Naive B cell (primary cell): Measurements from ENCODE around the gene MAP3K4. TPM values are rescaled to one million over a fixed set of nuclear protein-coding genes. Genes with fewer than 3 reads are reported as not detected.

Experiments used
- ATAC-seq, 2 donors: fragments of 150-1000 bp; cut with Tn5 transposase; 2 replicates each; pipeline ENCODE4 v1.10.0; 2021; ENCODE audit warnings: low read depth in 2 of 2, mild to moderate bottlenecking in 2 of 2, moderate library complexity in 2 of 2
- DNase-seq: peaks from one replicate; pipeline ENCODE4 v3.0.0; 2022
- H3K27ac Mint-ChIP-seq, 6 donors: one replicate each; pipeline ENCODE4 v1.8.0; 2020 to 2022; ENCODE audit warnings: mild to moderate bottlenecking in 6 of 6, mixed read lengths in 6 of 6, moderate library complexity in 5 of 6, inconsistent platforms in 2 of 6
- H3K27me3 Mint-ChIP-seq, 3 donors: one replicate each; pipeline ENCODE4 v1.8.0; 2021 to 2022; ENCODE audit warnings: mixed read lengths in 3 of 3, mild to moderate bottlenecking in 1 of 3
- H3K36me3 Mint-ChIP-seq, 2 donors: one replicate each; pipeline ENCODE4 v1.8.0; 2020 to 2022; ENCODE audit warnings: mixed read lengths in 2 of 2, inconsistent platforms in 1 of 2, mild to moderate bottlenecking in 1 of 2
- H3K4me1 Mint-ChIP-seq, 3 donors: one replicate each; pipeline ENCODE4 v1.8.0; 2020 to 2022; ENCODE audit warnings: mixed read lengths in 3 of 3, inconsistent platforms in 1 of 3, mild to moderate bottlenecking in 1 of 3, moderate library complexity in 1 of 3
- H3K4me3 Mint-ChIP-seq, 8 donors: one replicate each; pipeline ENCODE4 v1.8.0; 2020 to 2022; ENCODE audit warnings: mild to moderate bottlenecking in 8 of 8, mixed read lengths in 8 of 8, moderate library complexity in 8 of 8, inconsistent platforms in 2 of 8
- H3K9me3 Mint-ChIP-seq, 7 donors: one replicate each; pipeline ENCODE4 v1.8.0; 2020 to 2022; ENCODE audit warnings: mixed read lengths in 7 of 7, mild to moderate bottlenecking in 5 of 7, inconsistent platforms in 2 of 7, moderate library complexity in 1 of 7
- polyA plus RNA-seq, 6 donors: library from polyadenylated mRNA; unstranded; fragments of 300-500 nt; fragmentation: Illumina TruSeq; gene quantifications; one replicate each; pipeline ENCODE4 v1.2.3, GENCODE V29; 2021; ENCODE audit warnings: low read depth in 6 of 6

The MAP3K4 gene
- polyA plus RNA-seq, 6 donors from 2014 or later = 3.4 to 12.7 (median 8.5) TPM

GRCh38 chr6:160996131-160996601 lies 4.6 kb downstream of the MAP3K4 start:
- no peak for DNase-seq
- Mint-ChIP-seq H3K9me3 (no peaks in the 10 kb centered on the region), H3K27me3 (peaks cover 0 to 4% (median 0%) of the 10 kb centered on the region in 3 donors), H3K4me3 (peak overlapping the region in 2 of 8 donors; percentile 18 to 22), H3K27ac (peak overlapping the region in 3 of 6 donors; percentile 11 to 59 (median 39)), H3K36me3 (peaks cover 5 to 14% of the 10 kb centered on the region in 2 donors), H3K4me1 (peaks cover 25 to 46% (median 45%) of the 10 kb centered on the region in 3 donors)
- ATAC-seq = no peak

- ATAC-seq (no peak), DNase-seq (no peak)
- no peak overlapping the region for H3K4me3 Mint-ChIP-seq
- H3K36me3 Mint-ChIP-seq = peaks cover 5 to 7% of the 10 kb centered on the region in 2 donors
- H3K9me3 Mint-ChIP-seq = no peaks in the 10 kb centered on the region
- H3K27me3 Mint-ChIP-seq = no peaks in the 10 kb centered on the region
- H3K4me1 Mint-ChIP-seq = peaks cover 25 to 53% (median 46%) of the 10 kb centered on the region in 3 donors
- no peak overlapping the region for H3K27ac Mint-ChIP-seq
Observed at GRCh38 chr6:160998217-160998616, 6.6 kb downstream of the MAP3K4 start.

DNA sequence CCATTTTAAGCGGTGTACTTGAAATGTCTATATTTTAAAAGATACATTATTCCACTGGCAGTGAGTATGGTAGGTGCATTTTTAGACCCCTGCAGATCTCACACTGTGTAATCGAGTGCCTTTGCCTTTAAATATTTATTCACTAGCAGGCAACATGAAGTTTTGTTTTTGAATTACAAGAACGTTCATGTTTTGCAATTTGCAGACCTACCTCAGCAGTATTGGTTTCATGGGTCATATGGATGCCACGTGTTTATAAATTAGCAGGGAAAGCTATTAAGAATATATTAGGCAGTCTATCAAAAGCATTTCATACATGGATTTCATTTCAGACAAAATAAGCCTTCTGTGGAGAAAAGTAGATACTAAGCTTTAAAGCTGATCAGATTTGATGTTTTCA lies 7.2 kb downstream of the MAP3K4 start:
- DNase-seq (no peak), ATAC-seq (no peak)
- Mint-ChIP-seq H3K4me3 (no peak overlapping the region), H3K9me3 (no peaks in the 10 kb centered on the region), H3K36me3 (peaks cover 5 to 7% of the 10 kb centered on the region in 2 donors), H3K27ac (peak overlapping the region in 2 of 6 donors; percentile 20 to 30), H3K27me3 (no peaks in the 10 kb centered on the region), H3K4me1 (peaks cover 25 to 56% (median 46%) of the 10 kb centered on the region in 3 donors)

DNA sequence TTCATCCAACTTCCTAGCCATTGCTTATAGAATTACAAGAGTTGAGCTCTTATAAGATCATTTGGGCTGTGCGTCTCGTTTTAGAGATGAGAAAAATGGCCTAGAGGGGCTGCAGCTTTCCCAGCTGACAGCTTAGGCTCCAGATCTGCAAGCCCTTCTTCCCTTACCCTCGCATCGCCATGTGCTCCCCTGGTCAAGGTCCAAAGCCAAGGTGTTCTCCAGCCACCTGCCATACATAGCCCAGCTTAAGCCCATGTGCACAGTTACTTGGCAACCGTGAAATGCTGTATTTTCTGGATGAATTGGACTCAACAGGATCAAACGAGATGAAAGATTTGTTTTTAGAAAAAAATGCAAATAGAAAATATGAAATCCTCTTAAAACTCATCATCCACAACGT lies 7.9 kb downstream of the MAP3K4 start:
- Mint-ChIP-seq H3K27ac (no peak overlapping the region), H3K9me3 (no peaks in the 10 kb centered on the region), H3K27me3 (no peaks in the 10 kb centered on the region), H3K36me3 (peaks cover 5 to 7% of the 10 kb centered on the region in 2 donors), H3K4me3 (peak overlapping the region in 1 of 8 donors; percentile 19), H3K4me1 (peaks cover 20 to 49% (median 42%) of the 10 kb centered on the region in 3 donors)
- no peak for DNase-seq
- ATAC-seq = no peak

- Mint-ChIP-seq H3K27me3 (no peaks in the 10 kb centered on the region), H3K9me3 (no peaks in the 10 kb centered on the region), H3K27ac (no peak overlapping the region), H3K4me1 (peaks cover 20 to 40% (median 35%) of the 10 kb centered on the region in 3 donors), H3K4me3 (no peak overlapping the region), H3K36me3 (peaks cover 5 to 7% of the 10 kb centered on the region in 2 donors)
- no peak for DNase-seq
- no peak for ATAC-seq
Observed at GRCh38 chr6:161000632-161001031, 9.1 kb downstream of the MAP3K4 start.

DNA sequence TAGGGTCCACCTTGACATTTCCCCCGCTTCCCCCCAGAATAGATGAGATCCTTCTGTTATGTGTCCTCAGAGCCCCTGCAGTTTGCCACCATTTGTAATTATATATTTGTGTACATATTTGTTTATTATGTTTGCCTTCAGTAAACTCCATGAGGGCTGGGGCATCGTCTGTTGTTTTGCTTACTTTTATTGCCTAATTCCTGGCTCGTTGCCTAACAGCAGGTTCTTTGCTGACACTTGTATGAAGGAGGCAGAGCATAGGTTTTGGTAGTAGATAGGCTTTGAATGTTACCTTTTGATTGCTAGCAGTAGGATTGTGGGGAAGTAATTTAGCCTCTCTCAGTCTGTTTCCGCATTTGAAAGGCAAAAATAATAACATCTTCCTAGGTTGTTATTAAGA lies 9.9 kb downstream of the MAP3K4 start:
- DNase-seq = no peak
- Mint-ChIP-seq H3K27ac (peak overlapping the region in 1 of 6 donors; percentile 34), H3K9me3 (no peaks in the 10 kb centered on the region), H3K4me1 (peaks cover 15 to 34% (median 28%) of the 10 kb centered on the region in 3 donors), H3K4me3 (no peak overlapping the region), H3K36me3 (peaks cover 5 to 7% of the 10 kb centered on the region in 2 donors), H3K27me3 (no peaks in the 10 kb centered on the region)
- no peak for ATAC-seq

GRCh38 chr6:161003336-161003735 lies 11.8 kb downstream of the MAP3K4 start:
- Mint-ChIP-seq H3K27ac (no peak overlapping the region), H3K9me3 (no peaks in the 10 kb centered on the region), H3K36me3 (no peaks in the 10 kb centered on the region), H3K4me1 (peaks cover 14 to 29% (median 19%) of the 10 kb centered on the region in 3 donors), H3K27me3 (no peaks in the 10 kb centered on the region), H3K4me3 (no peak overlapping the region)
- DNase-seq = no peak
- no peak for ATAC-seq

- ATAC-seq (no peak), DNase-seq (no peak)
- Mint-ChIP-seq H3K27ac (no peak overlapping the region), H3K9me3 (no peaks in the 10 kb centered on the region), H3K4me1 (peaks cover 18 to 41% (median 26%) of the 10 kb centered on the region in 3 donors), H3K27me3 (no peaks in the 10 kb centered on the region), H3K36me3 (peaks cover 5 to 7% of the 10 kb centered on the region in 2 donors), H3K4me3 (no peak overlapping the region)
Observed at GRCh38 chr6:161008245-161008644, 16.7 kb downstream of the MAP3K4 start.

DNA sequence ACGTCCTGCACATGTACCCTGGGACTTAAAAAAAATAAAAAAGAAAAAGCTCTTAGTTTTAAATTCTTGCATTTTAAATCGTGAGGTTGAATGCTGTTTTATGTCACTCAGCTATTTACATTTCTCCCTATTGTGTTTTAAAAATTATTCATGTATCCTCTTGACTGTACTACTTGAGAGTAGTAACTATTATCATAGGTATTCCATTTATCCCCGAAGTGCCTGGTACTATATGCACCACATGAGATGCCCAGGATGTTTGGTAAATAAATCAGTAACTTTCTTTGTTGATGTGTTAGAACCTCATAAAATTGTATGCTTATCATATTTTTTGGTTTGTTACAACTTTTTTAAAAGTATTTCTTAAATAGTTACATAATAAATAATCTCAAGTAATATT lies 18.4 kb downstream of the MAP3K4 start:
- Mint-ChIP-seq H3K36me3 (peaks cover 5 to 7% of the 10 kb centered on the region in 2 donors), H3K9me3 (no peaks in the 10 kb centered on the region), H3K27ac (no peak overlapping the region), H3K4me3 (no peak overlapping the region), H3K27me3 (no peaks in the 10 kb centered on the region), H3K4me1 (peaks cover 28 to 54% (median 28%) of the 10 kb centered on the region in 3 donors)
- DNase-seq (no peak), ATAC-seq (no peak)

DNA sequence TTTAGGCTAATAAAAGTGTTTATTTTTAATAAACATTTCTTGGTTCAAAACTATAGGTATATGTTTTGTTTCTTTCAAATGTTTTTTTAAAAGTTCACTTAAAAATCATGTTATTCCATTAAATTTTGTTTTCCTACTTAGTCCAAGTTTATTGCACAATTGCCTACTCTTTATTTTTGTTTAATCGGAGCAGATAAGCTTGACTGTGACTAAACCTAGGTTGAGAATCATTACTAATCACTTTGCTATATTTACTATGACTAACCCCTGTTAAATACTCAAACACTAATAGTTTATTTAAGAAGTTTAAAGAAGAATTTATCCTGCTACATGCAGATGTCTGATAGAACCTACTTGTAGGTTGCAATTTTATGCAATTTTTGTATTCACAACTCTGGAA lies 18.8 kb downstream of the MAP3K4 start:
- no peaks in the 10 kb centered on the region for H3K9me3 Mint-ChIP-seq
- H3K4me3 Mint-ChIP-seq = no peak overlapping the region
- H3K27ac Mint-ChIP-seq = no peak overlapping the region
- ATAC-seq (no peak), DNase-seq (no peak)
- H3K36me3 Mint-ChIP-seq = peaks cover 5 to 7% of the 10 kb centered on the region in 2 donors
- peaks cover 32 to 58% (median 32%) of the 10 kb centered on the region in 3 donors for H3K4me1 Mint-ChIP-seq
- H3K27me3 Mint-ChIP-seq = no peaks in the 10 kb centered on the region

GRCh38 chr6:161011492-161012480 lies 20.2 kb downstream of the MAP3K4 start:
- peaks cover 34 to 69% (median 43%) of the 10 kb centered on the region in 3 donors for H3K4me1 Mint-ChIP-seq
- no peaks in the 10 kb centered on the region for H3K27me3 Mint-ChIP-seq
- no peak for ATAC-seq
- no peaks in the 10 kb centered on the region for H3K9me3 Mint-ChIP-seq
- H3K27ac Mint-ChIP-seq = no peak overlapping the region
- peaks cover 5 to 7% of the 10 kb centered on the region in 2 donors for H3K36me3 Mint-ChIP-seq
- H3K4me3 Mint-ChIP-seq = no peak overlapping the region
- no peak for DNase-seq

- no peak for DNase-seq
- Mint-ChIP-seq H3K9me3 (no peaks in the 10 kb centered on the region), H3K4me1 (peaks cover 37 to 74% (median 44%) of the 10 kb centered on the region in 3 donors), H3K4me3 (no peak overlapping the region), H3K27ac (peak overlapping the region in 1 of 6 donors; percentile 28), H3K27me3 (no peaks in the 10 kb centered on the region), H3K36me3 (peaks cover 5 to 7% of the 10 kb centered on the region in 2 donors)
- ATAC-seq = no peak
Observed at GRCh38 chr6:161013695-161014094, 22.1 kb downstream of the MAP3K4 start.

DNA sequence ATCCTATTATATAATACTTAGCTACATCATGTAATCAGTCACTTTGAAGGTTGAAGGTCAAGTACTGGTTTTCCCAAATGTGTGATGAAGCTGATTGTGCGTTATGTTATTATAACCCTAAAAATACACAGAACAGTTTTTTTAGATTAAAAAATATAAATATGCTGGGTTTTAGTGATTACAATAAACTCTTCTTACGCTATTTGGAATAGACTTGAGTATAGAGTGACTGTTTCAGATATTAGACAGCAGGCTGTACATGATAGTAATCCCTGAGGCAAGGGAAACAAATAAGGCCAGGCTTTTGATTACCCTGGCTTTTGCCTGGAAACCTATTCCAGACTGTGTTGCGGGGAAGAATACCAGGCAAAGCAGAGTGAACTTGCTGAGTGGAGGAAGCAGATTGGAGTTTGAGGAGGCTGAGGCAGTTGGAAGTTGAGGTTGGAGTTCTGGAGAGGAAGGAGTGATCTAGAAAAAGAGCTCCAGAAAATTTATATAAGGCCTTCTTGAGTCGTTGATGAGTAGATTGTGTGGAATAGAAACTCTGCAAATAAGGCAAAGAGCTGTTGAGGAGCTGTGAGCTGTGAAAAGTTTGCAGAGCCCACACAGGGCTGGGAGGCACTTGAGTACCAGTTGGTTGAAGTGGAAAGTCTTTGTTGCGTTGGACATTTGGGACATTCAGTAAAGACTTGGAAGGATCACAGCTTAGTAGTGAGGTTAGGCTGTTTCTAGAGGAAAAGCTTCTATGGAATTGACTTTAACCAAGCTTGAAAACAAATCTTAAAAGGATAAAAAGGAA lies 26.4 kb downstream of the MAP3K4 start:
- Mint-ChIP-seq H3K27me3 (no peaks in the 10 kb centered on the region), H3K9me3 (peaks cover 0 to 3% (median 0%) of the 10 kb centered on the region in 7 donors), H3K4me1 (peaks cover 29 to 65% (median 45%) of the 10 kb centered on the region in 3 donors), H3K27ac (peak overlapping the region in 1 of 6 donors; percentile 39), H3K36me3 (no peaks in the 10 kb centered on the region), H3K4me3 (no peak overlapping the region)
- ATAC-seq (no peak), DNase-seq (no peak)
